SH-SY5Y (cell line): ENCODE measurements around the gene MAGEA11.

Experiments
- GATA2 ChIP-seq: IDR thresholded peaks from 2 replicates; pipeline ENCODE4 v1.6.1; 2011; ENCODE audit warnings: mild to moderate bottlenecking, low read depth, low read length
- GATA3 ChIP-seq: IDR thresholded peaks from 2 replicates; pipeline ENCODE4 v1.6.1; 2011; ENCODE audit warnings: low read depth, mild to moderate bottlenecking, low read length, moderate library complexity

- TF ChIP-seq GATA2 (no peak), GATA3 (no peak)
Measured at GRCh38 chrX:149757206-149758067, 45.6 kb downstream of the MAGEA11 start.
